Transverse colon (tissue), 1 donor: ENCODE results near the gene NCOA3.

Experiments
- EP300 ChIP-seq: sonication (generic); formaldehyde crosslinking; IDR thresholded peaks from one replicate; pipeline ENCODE4 v1.6.1; 2017; ENCODE audit warnings: antibody characterized with exemption, low read depth
- POLR2A ChIP-seq: fragments of 450-650 bp; IDR thresholded peaks from one replicate; pipeline ENCODE4 v1.6.1; 2016; ENCODE audit warnings: antibody characterized with exemption, mild to moderate bottlenecking, moderate library complexity

DNA sequence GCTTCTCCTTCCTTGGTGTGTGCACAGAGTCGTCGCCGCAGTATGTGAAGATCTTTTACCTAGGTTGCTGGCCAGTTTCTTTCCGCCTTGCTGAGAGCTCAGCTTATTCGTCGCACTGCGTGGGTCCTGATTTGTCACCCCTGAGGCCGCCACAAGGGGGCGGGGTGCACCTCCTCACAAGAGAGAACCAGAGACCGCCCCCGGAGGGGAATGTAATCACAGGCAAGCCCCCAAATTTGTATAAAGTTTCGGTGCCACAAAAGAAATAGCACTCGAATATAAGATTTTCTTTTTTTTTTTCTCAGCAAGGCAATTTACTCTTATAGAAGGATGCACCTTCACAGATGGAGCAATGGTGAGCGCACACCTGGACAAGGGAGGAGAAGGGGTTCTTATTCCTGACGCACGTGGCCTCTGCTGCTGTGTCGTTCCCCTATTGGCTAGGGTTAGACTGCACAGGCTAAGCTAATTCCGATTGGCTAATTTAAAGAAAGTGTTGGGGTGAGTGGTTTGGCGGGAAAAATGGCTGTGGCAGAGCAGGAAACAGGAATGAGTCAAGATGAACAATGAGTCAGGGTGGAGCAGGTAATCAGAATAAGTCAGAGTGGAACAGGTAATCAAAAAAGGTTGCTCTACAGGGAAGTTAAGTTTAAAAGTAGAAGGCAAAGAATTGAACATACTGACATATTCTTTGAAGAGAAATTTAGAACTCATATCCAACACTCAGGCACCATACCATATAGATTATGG lies 19.5 kb downstream of the NCOA3 start:
- TF ChIP-seq POLR2A: no peak
- no peak for TF ChIP-seq EP300
